Natural killer cell (primary cell): ENCODE measurements around the gene PSMA5. TPM values are rescaled to one million over a fixed set of nuclear protein-coding genes. Genes with fewer than 3 reads are reported as not detected.

Experiments
- ATAC-seq, 3 donors: fragments of 150-1000 bp in 2 of 3; fragments of 200-7000 bp in 1 of 3; cut with Tn5 transposase; 1 replicate in 1 of 3; 2 replicates in 2 of 3; pipeline ENCODE4 v1.10.0; 2021; ENCODE audit warnings: mild to moderate bottlenecking in 2 of 3, moderate library complexity in 2 of 3
- DNase-seq, 2 donors: peaks; one replicate each; pipeline versions ENCODE4 v3.0.0 to v3.0.0-alpha.2; 2013 to 2021; ENCODE audit warnings: mixed read lengths in 1 of 2
- H3K27ac ChIP-seq: one replicate; pipeline ENCODE4 v1.5.1; 2013; ENCODE audit warnings: mild to moderate bottlenecking, low read length
- H3K27me3 ChIP-seq: one replicate; pipeline ENCODE4 v1.6.1; 2013; ENCODE audit warnings: low read length; ENCODE audit not compliant: control insufficient read depth, insufficient read depth
- H3K36me3 ChIP-seq: one replicate; pipeline ENCODE4 v1.6.1; 2013; ENCODE audit warnings: low read length; ENCODE audit not compliant: control insufficient read depth, insufficient read depth
- H3K4me1 ChIP-seq: one replicate; pipeline ENCODE4 v1.6.1; 2013; ENCODE audit warnings: low read length; ENCODE audit not compliant: control insufficient read depth, insufficient read depth
- H3K4me3 ChIP-seq: one replicate; pipeline ENCODE4 v1.5.1; 2013; ENCODE audit warnings: low read length
- H3K9me3 ChIP-seq: one replicate; pipeline ENCODE4 v1.6.1; 2013; ENCODE audit warnings: low read length; ENCODE audit not compliant: control insufficient read depth, insufficient read depth
- H3K27ac Mint-ChIP-seq, 2 donors: one replicate each; pipeline ENCODE4 v1.8.0; 2022; ENCODE audit warnings: mild to moderate bottlenecking in 2 of 2, mixed read lengths in 2 of 2, moderate library complexity in 1 of 2
- H3K27me3 Mint-ChIP-seq, 2 donors: one replicate each; pipeline ENCODE4 v1.8.0; 2022; ENCODE audit warnings: low read depth in 2 of 2, mixed read lengths in 2 of 2
- H3K36me3 Mint-ChIP-seq: one replicate; pipeline ENCODE4 v1.8.0; 2022; ENCODE audit warnings: mixed read lengths
- H3K4me1 Mint-ChIP-seq, 2 donors: one replicate each; pipeline ENCODE4 v1.8.0; 2022; ENCODE audit warnings: mixed read lengths in 2 of 2
- H3K4me3 Mint-ChIP-seq: one replicate; pipeline ENCODE4 v1.8.0; 2022; ENCODE audit warnings: mild to moderate bottlenecking, moderate library complexity, mixed read lengths
- H3K9me3 Mint-ChIP-seq, 2 donors: one replicate each; pipeline ENCODE4 v1.8.0; 2022; ENCODE audit warnings: mixed read lengths in 2 of 2
- CTCF ChIP-seq: fragments of 200-600 bp; IDR thresholded peaks from one replicate; pipeline ENCODE4 v1.8.0; 2022; ENCODE audit warnings: antibody characterized with exemption
- WGBS: methylation state at CpG from one replicate; pipeline ENCODE4 v1.1.7; 2013; ENCODE audit warnings: missing lambda C conversion rate; ENCODE audit not compliant: insufficient coverage; 5-methylcytosine and 5-hydroxymethylcytosine counted together
- intact Hi-C: fragments of 100-400 bp; cut with micrococcal nuclease; formaldehyde crosslinking; loops from one replicate; pipeline ENCODE4 v1.14.2; 2022
- total RNA-seq, 4 donors: library from RNA; stranded (reverse); fragments of 120-200 nt in 1 of 4; gene quantifications; one replicate each; pipeline versions ENCODE4 v1.2.3 to v1.2.4, GENCODE V29; 2013 to 2022

Gene PSMA5
- total RNA-seq, 3 donors from 2014 or later (not counting 1 experiment from before 2014, with no cell fraction given): 54.7 to 76.0 (median 59.6) TPM

DNA sequence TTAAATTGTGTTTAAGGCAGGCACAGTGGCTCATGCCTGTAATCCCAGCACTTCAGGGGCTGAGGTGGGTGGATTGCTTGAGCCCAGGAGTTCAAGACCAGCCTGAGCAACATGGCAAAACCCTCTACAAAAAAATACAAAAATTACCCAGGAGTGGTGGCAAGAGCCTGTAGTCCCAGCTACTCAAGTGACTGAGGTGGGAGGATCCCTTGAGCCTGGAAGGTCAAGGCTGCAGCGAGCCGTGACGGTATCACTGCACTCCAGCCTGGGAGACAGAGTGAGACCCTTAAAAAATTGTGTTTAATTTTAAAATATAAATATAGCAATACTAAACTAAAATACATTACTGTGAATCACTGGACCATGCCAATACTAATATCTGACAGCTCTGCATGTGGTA is 71.3 kb downstream of the PSMA5 start:
- Histone ChIP-seq H3K4me3 (no peak overlapping the region), H3K36me3 (no peaks in the 10 kb centered on the region), H3K27me3 (no peaks in the 10 kb centered on the region), H3K9me3 (no peaks in the 10 kb centered on the region), H3K4me1 (no peaks in the 10 kb centered on the region), H3K27ac (no peak overlapping the region)
- ATAC-seq (no peak), DNase-seq (no peak)
- Mint-ChIP-seq H3K27ac (no peak overlapping the region), H3K36me3 (no peaks in the 10 kb centered on the region), H3K4me1 (no peaks in the 10 kb centered on the region), H3K9me3 (no peaks in the 10 kb centered on the region), H3K4me3 (no peak overlapping the region), H3K27me3 (peaks cover 0 to 4% of the 10 kb centered on the region in 2 donors)
- TF ChIP-seq CTCF: no peak
- 100% methylated on average over 2 of the region's 3 CpGs for WGBS
- intact Hi-C loops: no loop called here

GRCh38 chr1:109351457-109351856 is 74.8 kb downstream of the PSMA5 start:
- Mint-ChIP-seq H3K4me1 (no peaks in the 10 kb centered on the region), H3K27ac (no peak overlapping the region), H3K36me3 (no peaks in the 10 kb centered on the region), H3K27me3 (peaks cover 0 to 4% of the 10 kb centered on the region in 2 donors), H3K9me3 (no peaks in the 10 kb centered on the region), H3K4me3 (no peak overlapping the region)
- ATAC-seq: no peak
- Histone ChIP-seq H3K4me3 (no peak overlapping the region), H3K4me1 (no peaks in the 10 kb centered on the region), H3K36me3 (no peaks in the 10 kb centered on the region), H3K9me3 (no peaks in the 10 kb centered on the region), H3K27me3 (no peaks in the 10 kb centered on the region), H3K27ac (no peak overlapping the region)
- intact Hi-C loops: no loop called here
- WGBS: 91% methylated on average over 5 of the region's 5 CpGs
- no peak for TF ChIP-seq CTCF
- no peak for DNase-seq

DNA sequence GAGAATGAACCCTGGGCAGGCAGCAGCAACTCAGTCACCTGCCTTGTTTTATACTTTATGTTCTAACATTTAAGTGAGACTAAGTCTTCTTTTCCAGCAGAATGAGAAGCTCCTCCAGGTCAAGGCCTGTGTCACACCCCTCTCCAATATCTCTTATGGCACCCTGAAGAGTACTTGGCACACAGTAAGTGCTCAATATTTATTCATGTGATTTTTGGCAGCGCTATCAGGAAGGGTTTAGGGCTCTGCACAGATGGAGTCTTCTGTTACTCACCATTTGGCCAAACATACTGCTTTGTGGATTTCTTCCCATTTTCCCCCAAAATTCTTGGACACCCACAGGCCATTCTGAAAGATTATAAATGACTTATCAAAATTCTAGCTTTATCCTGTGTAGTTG is 75.6 kb downstream of the PSMA5 start:
- ATAC-seq (no peak), DNase-seq (no peak)
- H3K27me3 Mint-ChIP-seq: peaks cover 0 to 4% of the 10 kb centered on the region in 2 donors
- H3K27ac Mint-ChIP-seq: no peak overlapping the region
- Histone ChIP-seq H3K4me1 (no peaks in the 10 kb centered on the region), H3K27me3 (no peaks in the 10 kb centered on the region), H3K9me3 (no peaks in the 10 kb centered on the region), H3K27ac (no peak overlapping the region), H3K36me3 (no peaks in the 10 kb centered on the region), H3K4me3 (no peak overlapping the region)
- no peaks in the 10 kb centered on the region for H3K36me3 Mint-ChIP-seq
- WGBS: 100% methylated on average over 1 of the region's 1 CpG
- no peaks in the 10 kb centered on the region for H3K4me1 Mint-ChIP-seq
- no peak overlapping the region for H3K4me3 Mint-ChIP-seq
- no peaks in the 10 kb centered on the region for H3K9me3 Mint-ChIP-seq
- intact Hi-C loops: no loop called here
- no peak for TF ChIP-seq CTCF

DNA sequence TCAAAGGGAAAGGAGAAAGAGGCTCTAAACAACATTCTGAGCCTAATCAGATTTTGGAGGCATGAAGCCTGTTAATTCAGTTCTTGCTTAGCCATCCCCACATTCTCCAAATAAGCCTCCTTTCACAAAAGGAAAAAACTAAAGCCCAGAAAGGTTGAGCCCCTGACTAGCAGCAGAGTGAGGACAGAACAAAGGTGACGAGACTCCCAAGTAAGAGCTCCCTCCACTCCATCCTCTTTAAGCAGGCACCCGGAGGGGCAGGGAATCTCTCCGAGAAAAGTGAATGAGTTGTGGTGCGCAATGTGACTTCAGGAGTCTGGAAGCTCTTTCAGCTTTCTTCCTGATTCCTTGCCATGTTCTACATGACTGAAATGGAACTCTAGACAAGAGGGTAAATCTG is 76.1 kb downstream of the PSMA5 start:
- H3K27me3 Mint-ChIP-seq: peaks cover 0 to 4% of the 10 kb centered on the region in 2 donors

More for the DNA sequence above, 76.1 kb downstream of the PSMA5 start:
- ATAC-seq (no peak), DNase-seq (no peak)
- no peaks in the 10 kb centered on the region for H3K36me3 Mint-ChIP-seq
- intact Hi-C loops: no loop called here
- no peaks in the 10 kb centered on the region for H3K27me3 ChIP-seq
- H3K27ac Mint-ChIP-seq: no peak overlapping the region
- H3K27ac ChIP-seq: no peak overlapping the region
- no peaks in the 10 kb centered on the region for H3K36me3 ChIP-seq
- H3K9me3 Mint-ChIP-seq: no peaks in the 10 kb centered on the region
- H3K4me1 Mint-ChIP-seq: no peaks in the 10 kb centered on the region
- H3K4me1 ChIP-seq: no peaks in the 10 kb centered on the region
- no peak overlapping the region for H3K4me3 Mint-ChIP-seq
- no peak for TF ChIP-seq CTCF
- no peak overlapping the region for H3K4me3 ChIP-seq
- WGBS: 86% methylated on average over 4 of the region's 4 CpGs
- H3K9me3 ChIP-seq: no peaks in the 10 kb centered on the region
